Stimulated activated CD4-positive, alpha-beta T cell treated with anti-CD3 and anti-CD28 coated beads, Interleukin-2, amount 100 ng/mL, for 4 hours (primary cell): ENCODE data around the gene VIPR2.

ENCODE experiments used
- DNase-seq: peaks from one replicate; pipeline ENCODE4 v3.0.0-alpha.2; 2020; ENCODE audit warnings: low read depth

VIPR2 gene

DNA sequence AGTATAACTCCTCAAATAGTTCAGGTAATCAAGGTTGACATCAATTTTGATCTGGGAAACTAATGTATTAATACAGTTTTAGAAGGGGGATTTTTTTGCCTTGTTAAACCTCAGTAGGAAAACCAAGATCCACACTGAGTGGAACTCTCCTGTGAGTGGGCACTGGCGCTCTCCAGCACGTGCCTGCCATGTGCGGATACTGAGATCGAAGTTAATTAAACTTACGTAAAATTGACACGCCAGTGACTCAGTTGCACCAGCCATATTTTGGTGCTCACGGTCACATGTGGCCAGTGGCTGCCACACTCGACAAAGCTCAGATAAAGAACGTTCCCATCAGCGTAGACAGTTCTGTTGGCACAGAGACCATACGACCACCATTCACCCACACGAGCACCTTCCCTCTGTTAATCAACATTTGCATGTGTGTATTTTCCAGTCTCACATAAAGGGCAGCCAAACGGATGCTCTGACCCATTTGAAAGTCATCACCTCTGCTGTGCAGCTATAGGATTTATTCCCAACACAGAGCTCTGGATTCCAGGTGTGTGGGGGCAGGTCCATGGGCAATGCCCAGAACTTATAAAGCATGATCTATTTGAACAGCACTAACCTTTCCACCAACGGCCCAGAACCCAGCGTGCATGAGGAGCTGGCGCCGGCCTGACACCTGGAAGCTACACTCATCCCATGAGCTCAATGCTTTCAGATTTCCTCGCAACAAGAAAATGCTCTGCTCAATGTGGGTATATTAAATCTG, 77.7 kb downstream of the VIPR2 start:
- DNase-seq = no peak

DNA sequence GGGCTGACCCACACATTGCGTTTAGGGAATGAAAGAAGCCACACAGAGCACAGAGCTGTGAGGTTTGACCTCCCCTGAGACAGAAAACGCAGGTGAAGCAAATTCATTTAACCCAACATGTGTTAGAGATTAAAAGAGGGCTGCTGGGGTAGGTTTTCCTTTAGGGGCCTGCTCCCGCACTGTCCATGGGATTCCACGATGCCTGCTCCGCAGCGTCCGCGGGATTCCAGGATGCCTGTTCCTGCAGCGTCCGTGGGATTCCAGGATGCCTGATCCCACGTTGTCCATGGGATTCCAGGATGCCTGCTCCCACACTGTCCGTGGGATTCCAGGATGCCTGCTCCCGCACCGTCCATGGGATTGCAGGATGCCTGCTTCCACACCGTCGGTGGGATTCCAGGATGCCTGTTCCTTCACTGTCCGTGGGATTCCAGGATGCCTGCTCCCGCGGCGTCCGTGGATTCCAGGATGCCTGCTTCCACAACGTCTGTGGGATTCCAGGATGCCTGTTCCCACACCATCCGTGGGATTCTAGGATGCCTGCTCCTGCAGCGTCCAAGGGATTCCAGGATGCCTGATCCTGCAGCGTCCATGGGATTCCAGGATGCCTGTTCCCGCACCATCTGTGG, 78.7 kb downstream of the VIPR2 start:
- no peak for DNase-seq

DNA sequence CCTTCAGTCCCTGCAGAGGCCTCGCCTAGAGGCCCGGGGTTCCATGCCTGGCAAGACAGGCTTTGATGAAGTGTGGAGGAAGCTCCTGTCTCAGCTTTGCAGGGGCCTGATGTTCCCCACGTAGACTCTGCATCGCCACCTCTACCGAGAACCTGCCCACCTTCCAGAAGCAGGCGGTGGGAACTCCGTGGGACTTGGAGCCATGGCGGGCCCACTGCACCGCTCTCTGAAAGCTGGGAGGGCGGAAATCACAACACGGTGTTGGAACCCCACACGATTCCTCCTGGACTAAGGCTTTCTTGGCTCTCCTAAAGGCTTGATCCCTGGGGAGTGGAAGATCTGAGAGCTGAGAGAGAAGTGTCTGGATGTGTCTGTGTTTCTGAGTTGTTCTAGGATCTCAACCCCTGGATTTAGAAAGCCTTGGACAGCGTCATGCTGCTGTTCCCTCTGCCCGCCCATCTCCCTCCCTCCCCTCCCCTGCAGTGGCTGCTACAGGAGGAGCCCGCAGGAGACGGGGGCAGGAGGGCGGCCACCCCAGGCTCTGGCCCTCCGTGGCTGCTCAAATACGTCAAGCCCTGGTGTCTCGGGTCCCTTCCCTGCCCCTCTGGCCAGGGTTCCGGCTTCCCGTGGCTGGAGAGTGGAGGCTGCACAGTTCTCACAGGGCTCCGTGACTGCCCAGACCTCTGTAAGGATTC, 79.7 kb downstream of the VIPR2 start:
- DNase-seq = no peak

DNA sequence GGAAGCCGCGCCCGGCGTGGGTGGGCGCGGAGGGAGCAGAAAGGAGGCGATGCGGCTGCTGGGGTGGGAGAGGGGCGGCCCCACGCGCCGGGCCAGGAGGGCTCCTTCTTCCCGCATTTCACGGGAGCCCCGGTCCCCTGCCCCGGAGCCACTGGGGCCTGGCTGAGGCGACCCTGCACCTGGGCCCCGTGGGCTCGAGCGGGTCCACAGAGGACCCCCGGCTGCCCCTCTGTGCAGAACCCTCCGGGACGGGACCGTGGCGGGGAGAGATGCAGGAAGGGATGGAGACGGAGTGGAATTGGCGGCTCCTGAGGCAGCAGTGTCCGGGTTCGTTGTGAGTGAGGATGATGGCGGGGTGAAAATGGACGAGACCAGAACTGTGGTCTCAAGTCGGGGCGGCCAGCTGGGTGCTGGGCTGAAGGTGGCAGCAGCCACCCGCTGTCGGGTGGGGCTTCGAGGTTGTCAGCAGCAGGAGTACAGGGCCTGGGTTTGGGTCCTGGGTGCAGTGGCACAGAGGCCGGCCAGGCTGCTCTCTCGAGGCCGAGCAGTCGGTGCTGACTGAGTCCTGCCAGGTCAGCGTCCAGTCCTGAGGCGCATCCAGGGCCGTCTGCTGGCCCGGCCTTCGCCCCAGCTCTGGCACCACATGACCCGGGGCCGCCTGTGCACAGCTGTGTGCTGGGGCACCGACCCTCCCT, 80.4 kb downstream of the VIPR2 start:
- no peak for DNase-seq

DNA sequence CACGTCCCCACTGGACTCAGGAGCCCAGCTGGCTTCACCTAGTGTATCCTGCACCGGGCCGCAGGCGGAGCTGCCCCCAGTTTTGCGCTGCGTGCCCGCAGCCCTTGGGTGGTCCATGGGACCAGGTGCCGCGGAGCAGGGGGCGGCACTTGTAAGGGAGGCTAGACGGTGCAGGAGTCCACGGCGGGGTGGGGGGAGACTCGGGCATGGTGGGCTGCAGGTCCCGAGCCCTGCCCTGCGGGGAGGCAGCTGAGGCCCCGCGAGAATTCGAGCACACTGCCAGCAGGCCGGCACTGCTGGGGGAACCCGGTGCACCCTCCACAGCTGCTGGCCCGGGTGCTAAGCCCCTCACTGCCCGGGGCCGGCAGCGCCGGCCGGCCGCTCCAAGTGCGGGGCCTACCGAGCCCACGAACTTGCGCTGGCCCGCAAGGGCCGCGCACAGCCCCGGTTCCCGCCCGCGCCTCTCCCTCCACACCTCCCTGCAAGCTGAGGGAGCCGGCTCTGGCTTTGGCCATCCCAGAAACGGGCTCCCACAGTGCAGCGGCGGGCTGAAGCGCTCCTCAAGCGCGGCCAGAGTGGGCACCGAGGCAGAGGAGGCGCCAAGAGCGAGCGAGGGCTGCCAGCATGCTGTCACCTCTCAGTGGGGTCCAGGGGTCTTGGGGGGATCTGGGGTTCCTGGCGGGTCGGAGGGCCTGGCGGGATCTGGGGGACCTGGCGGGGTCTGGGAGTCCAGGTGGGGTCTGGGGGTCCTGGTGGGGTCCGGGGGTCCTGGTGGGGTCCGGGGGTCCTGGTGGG, 81.4 kb downstream of the VIPR2 start:
- DNase-seq = no peak

DNA sequence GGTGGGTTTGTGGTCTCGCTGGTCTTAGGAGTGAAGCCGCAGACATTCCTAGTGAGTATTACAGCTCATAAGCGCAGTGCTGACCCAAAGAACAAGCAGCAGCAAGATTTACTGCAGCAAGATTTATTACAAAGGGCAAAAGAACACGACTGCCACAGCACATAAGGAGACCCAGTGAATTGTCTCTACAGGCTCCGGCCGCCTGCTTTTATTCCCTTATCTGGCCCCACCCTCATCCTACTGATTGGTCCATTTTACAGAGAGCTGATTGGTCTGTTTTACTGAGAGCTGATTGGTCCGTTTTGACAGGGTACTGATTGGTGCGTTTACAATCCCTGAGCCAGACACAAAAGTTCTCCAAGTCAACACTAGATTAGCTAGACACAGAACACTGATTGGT, 82.1 kb downstream of the VIPR2 start:
- DNase-seq = no peak

DNA sequence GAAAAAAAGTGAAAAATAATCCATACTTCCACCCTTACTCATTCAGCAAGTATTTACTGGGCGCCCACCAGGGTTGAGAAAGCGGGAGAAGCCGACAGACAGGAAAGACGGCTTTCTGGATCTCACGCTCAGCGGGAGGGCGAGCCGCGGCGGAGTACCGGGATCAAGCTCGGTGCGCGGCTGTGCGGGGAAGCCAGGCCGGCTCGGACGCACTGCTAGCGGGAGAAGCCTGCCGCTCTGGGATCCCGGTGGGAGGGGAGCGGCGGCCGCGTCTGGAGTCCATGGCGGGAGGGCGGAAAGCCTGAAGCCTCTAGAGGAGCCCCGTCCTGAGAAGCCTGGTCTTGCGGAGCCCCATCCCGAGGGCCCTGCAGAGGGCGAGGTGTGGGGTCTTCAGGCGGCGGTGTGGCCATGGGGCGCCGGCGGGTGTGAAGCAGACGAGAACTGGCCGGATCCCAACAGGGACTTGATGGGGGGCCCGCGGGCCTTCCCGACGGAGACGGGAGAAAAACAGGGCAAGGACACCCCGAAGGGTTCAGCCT, 82.9 kb downstream of the VIPR2 start:
- DNase-seq = no peak

DNA sequence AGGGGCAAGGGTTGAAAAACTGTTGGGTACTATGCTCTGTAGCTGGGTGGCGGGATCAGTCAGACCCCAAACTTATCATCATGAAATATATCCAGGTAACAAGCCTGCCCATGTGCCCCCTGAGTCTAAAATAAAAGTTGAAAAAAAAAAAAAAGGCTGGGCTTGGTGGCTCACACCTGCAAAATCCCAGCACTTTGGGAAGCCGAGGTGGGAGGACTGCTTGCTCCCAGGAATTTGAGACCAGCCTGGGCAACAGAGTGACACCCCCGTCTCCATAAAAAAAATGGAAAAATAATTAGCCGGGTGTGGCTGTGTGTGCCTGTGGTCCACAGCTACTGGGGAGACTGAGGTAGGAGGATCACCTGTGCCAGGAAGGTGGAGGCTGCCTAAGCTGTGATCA, 83.5 kb downstream of the VIPR2 start:
- no peak for DNase-seq

DNA sequence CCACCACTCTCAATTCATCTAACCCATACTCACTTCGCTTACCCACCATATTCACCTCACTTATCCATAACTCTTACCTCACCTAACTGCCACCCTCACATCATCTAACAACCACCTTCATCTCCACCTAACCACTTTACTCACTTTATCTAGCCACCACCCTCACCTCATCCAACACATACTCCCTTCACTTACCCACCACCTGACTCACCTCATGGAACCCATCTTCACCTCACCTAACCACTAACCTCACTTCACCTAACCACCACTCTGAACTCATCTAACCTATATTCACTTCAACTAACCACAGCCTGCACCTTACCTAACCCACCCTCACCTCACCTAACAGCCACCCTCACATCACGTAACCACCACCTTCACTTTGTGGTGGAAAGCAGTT, 84.2 kb downstream of the VIPR2 start:
- DNase-seq = no peak

DNA sequence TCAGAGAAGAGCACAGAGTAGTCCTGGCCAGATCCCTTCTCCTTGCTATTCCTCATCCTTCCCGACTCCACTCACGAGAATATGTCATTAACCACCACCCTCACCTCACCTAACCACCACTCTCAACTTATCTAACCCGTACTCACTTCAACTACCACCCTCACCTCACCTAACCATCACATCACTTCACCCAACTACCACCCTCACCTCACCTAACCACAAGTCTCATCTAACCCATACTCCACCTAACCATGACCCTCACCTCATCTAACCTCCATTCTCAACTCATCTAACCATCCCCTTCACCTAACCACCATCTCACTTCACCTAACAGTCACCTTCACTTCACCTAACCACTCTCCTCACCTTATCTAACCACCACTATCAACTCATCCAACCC, 85.0 kb downstream of the VIPR2 start:
- no peak for DNase-seq

DNA sequence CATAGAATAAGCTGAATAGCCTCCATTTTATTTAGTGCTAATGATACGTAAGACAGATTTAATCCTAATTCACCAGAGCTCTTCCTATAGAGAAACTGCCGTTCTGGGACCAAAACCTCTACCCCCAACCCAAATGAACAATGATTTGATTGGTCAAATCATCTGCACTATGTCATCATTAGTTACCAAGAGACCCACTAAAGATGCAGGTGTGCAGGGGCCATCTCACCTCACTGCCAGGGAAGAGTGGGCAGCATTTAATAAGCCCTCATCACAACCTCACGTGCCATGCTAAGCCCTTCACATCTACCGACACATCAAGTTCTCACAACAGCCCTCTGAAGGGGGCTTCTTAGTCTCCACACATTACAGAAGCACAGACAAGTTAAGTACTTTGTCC, 87.0 kb downstream of the VIPR2 start:
- no peak for DNase-seq

DNA sequence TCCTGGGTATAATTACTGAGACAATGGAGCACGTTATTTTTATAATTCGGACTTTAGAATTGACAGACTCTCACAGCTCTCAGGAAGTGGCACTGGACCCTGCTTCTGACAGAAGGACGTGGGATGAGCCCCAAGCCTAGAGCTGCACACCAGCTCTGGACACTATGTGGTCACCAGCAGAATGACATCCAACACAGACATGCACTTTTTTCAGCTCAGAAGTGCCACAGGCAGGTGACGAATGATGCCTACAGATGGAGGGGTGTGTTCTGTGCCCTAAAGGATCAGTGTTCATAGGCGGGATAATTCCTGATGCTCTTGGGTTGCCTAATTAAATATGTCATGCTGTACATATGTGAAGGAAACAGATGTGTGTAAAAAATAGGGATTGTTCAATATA, 87.9 kb downstream of the VIPR2 start:
- DNase-seq = no peak

DNA sequence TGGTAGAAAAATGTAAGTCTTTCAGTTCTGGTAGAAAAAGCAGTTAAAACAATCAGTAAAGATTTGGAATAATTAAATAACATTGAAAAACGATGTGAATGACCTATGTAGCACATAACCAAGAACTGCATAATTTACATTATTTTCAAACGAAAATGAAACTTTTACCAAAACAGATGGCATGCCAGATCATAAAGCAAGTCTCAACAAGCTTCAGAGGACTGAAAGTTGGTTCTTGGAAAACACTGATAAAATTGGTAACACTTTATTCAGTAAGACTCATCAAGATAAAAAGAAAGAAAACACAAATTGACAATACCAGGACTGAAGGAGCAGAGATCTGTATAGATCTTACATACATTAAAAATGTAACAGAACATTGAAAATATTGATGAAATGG, 92.8 kb downstream of the VIPR2 start:
- no peak for DNase-seq

DNA sequence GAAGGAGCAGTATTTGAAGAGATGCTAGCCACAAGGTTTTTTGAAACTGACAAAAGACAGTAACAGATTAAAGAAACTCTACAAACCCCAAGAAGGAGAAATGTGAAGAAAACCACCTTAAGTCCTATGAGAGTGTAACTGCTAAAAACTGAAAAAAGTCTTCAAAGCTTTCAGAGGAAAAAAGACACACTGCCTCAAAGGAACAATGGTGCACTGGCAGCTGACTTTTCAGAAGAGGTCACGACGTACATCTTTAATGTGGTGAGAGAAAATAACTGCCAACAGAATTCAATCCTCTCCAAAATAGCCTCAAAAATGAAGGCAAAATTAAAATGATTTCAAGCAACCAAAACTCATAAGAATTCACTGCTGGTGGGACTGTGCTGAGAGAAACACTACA, 94.0 kb downstream of the VIPR2 start:
- no peak for DNase-seq

DNA sequence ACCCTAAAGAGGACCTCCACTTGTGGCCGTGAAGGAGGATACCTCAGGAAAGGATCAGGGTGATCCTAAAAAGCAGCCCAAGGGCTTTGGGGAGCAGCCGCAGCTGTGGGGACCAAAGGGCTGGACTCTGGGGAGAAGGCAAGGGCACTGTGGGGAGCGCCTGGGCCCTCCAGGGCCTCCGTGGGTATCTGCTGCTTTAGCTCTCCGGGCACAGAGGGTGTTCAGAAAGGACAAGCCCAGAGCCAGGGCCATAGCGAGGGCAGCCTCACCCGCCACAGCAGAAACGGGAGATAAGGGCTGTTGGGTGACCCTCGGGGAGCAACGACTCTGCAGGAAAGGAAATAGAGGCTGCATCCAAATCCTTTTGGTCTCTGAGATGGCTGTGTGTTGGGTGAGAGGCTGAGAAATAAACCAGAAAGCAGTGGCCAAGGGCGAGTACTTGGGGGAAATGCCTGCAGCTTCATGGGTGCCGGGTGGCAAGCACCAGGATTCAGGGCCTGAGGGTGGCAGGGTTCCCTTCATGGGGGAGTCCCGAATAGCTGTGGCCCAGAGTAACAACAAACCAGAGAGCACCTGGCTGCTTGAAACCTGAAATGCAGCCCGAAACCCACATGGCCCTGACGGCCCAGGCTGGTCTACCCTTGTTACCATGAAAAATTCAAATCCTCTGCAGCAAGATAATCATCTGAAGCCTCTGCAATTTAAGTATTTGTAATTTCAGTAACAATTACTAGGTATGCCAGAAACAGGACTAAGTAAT, 95.2 kb downstream of the VIPR2 start:
- DNase-seq = no peak

DNA sequence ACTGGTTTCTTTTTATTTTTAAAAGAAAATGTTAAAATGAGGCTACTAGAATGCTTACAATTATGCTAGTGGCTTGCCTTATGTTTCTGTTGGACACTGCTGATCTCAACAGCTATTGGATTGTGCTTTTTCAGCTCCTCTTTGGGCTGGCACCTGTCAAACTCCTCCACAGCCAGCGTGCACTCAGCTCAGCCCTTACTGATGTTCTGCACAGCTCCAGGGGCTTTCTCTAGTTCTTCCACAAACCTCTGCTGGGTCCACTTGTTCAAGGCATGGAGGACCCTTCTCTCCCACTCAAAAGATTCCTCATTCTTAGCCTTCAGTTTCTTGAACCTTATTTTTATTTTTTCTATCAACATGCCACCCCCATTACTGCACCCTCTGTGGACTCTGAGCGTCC, 96.0 kb downstream of the VIPR2 start:
- no peak for DNase-seq

DNA sequence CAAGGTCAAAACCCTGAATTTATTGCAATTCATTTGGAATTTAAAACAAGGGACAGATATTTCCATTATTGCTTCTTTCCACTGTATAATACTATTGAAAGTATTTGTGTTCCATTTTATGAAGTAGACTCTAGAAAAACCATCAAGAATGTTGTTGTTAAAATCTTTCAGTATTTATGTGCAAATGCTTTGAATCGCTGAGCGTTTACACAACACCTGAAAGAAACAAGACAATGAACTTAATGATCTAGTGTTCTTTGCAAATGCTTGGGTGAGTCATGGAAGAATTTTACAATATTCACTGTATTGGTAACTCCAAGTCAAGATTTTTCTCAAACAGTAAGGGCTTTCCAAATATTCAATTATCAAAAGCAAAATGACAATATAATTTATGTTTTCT, 97.1 kb downstream of the VIPR2 start:
- no peak for DNase-seq

DNA sequence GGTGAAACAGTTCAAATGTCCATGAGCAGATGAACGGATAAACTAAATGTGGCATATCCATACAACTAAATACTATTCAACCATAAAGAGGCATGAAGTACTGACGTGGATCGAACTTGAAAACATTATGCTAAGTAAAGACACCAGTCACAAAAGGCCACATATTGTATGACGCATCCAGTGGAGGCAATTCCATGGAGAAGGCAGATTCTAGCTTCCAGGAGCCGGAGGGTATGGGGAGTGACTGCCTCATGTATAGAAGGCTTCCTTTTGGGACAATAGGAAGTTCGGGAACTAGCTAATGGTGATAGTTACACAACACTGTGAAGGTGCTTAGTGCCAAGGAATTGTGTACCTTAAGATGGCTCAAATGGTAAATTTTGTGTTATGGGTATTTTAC, 98.4 kb downstream of the VIPR2 start:
- DNase-seq = no peak

DNA sequence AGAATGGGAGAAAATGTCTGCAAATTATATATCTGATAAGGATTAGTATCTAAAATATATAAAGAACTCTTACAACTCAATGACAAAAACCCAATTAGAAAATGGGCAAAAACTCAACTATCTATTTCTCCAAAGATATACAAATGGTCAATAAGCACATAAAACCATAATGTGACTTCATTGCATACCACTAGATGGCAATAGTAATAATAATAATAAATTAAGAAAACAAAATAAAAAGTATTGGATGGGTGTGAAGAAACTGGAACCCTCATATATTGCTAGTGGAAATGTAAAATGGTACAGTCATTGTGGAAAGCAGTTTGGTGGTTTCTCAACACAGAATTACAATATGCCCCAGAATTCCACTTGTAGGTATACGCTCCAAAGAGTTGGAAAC, 98.8 kb downstream of the VIPR2 start:
- no peak for DNase-seq

DNA sequence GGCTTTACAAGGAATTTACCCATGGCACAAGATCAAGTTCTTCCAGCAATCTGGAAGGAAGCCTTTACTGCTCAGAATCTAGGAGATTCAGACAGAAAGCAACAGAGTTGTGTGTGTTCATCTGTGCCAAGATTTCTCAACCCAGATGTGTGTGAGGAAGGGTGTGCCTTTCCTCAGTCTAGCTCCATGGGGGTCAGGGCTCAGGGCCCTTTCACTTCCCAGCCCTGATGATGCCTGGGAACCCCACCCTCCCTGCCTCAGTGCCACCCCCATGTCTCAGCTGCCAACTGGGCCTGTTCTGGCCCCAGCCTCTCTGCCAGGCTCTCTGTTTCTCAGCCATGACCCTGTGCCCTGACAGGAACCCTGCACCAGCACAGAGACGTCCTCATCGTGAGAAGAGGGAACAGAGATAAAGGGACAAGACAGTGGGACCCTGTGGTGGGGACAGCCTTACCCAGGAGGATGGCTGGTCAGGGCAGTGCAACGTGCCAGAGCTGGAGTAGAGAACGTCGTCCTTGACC, 102.0 kb downstream of the VIPR2 start:
- DNase-seq = no peak

DNA sequence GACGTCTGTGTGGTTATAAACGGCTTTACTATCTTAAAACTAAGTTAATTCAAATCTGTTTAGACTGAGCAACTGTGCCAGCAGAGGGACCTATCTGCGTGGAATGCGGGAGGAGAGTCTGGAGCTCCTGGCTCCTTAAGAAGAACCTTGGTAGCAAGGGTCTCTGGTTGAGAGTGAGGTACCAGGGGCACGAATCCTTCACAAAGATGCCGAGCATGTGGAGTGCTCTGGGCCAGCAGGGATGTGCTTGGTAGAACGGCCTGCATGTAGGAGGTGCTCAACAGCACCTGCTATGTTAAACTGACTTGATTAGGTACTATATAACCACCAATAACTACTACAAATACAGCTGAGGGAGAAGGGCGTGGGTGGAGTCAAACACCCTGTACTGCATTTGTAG, 102.6 kb downstream of the VIPR2 start:
- no peak for DNase-seq
